ENCODE data around the gene PNKD. TPM values are rescaled to one million over a fixed set of nuclear protein-coding genes. Genes with fewer than 3 reads are reported as not detected.

Gene PNKD
- total and polyA plus RNA-seq, 2 of the 8 experiments (the other 6 are each of a cell fraction or from before 2014, with no cell fraction given) = 43.9 to 65.4 TPM

DNA sequence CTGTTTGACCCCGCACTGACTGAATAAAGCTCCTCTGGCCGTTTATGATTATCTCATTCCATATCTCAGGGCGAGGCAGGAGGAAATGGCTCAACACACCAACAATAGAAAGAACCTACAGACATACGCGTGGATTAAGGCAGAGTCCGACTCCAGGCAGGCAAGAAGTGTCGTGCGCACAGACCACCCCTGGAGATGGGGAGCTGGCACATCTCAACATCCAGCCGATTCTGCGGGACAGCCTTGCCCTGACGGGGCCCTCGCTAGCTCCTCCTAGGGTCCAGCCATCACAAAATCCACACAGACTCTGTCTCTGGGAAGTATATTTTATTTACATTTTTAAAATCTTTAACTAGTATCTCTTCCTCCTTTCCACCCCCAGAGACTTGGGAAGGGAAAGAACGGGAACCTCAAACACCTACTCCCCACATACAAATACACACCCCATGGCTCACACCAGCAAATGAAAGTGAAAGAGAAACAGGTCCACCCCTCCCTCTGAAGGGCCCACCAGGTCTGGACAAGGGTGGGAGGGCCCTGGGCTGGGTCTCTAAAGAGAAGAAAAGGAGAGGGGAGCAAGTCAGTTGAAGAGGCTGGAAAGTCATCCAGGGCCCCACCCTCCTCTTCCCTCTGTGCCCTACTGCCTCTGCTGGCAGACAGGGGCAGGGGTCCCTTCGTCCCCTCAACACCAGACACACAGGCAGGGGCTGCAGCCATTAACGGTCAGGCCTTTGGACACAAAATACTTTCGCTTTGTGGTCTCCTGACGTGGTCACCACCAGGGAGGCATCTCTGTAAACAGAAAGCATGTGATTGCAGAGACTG is 6.3 kb upstream of the PNKD start:
- Histone ChIP-seq H2AK5ac (ENCODE audit: low read depth, low read length) (no peak overlapping the region), H4K8ac (ENCODE audit: extremely low read depth, insufficient read depth, low read length) (no peak overlapping the region), H2BK5ac (ENCODE audit: low read depth, low read length) (no peak overlapping the region), H3K9me3 (ENCODE audit: insufficient read depth in 2 of 2, low read depth in 1 of 2, low read length in 1 of 2) (no peaks in the 10 kb centered on the region), H3K56ac (replicated peaks; ENCODE audit: insufficient read length, low read depth, low read length) (no peak overlapping the region), H3K4me1 (replicated peaks in 1 of 4; ENCODE audit: control insufficient read depth in 3 of 4, insufficient read depth in 4 of 4, low read length in 3 of 4) (peaks cover 3 to 23% (median 16%) of the 10 kb centered on the region in 4 experiments), H3K9ac (replicated peaks in 1 of 4; ENCODE audit: extremely low read depth in 1 of 4, low read depth in 3 of 4, low read length in 3 of 4) (no peak overlapping the region), H3K23ac (ENCODE audit: insufficient read length) (no peak overlapping the region), H3K27ac (ENCODE audit: low read depth, low read length) (no peak overlapping the region; the same call in 1 of the 2 replicates), H3K79me2 (ENCODE audit: control insufficient read depth in 1 of 2, insufficient read depth in 2 of 2, low read length in 2 of 2) (peaks cover 0 to 2% of the 10 kb centered on the region in 2 experiments; a peak in 2 of 4 replicates), H4K5ac (ENCODE audit: insufficient read length, low read depth, low read length) (no peak overlapping the region), H2BK20ac (ENCODE audit: low read length) (no peak overlapping the region), H3K36me3 (ENCODE audit: control insufficient read depth in 2 of 4, insufficient read depth in 4 of 4, low read length in 3 of 4) (peaks cover 15 to 40% (median 20%) of the 10 kb centered on the region in 4 experiments; a peak in 7 of 8 replicates), H4K20me1 (replicated peaks in 1 of 2; ENCODE audit: control insufficient read depth in 1 of 2, insufficient read depth in 2 of 2, low read length in 2 of 2) (peaks cover 0 to 14% of the 10 kb centered on the region in 2 experiments), H3K79me1 (ENCODE audit: low read depth, low read length) (peaks cover under 1% of the 10 kb centered on the region; the same call in 1 of the 2 replicates), H4K91ac (replicated peaks; ENCODE audit: insufficient read length, low read length) (no peak overlapping the region), H2BK15ac (ENCODE audit: low read length) (no peak overlapping the region), H3K4me3 (ENCODE audit: extremely low read depth in 1 of 4, insufficient read depth in 2 of 4, low read depth in 3 of 4, low read length in 4 of 4) (no peak overlapping the region), H3K4ac (replicated peaks; ENCODE audit: insufficient read length, low read depth, low read length) (no peak overlapping the region), H2BK120ac (replicated peaks; ENCODE audit: low read depth, low read length) (no peak overlapping the region), H3K23me2 (ENCODE audit: low read depth, low read length) (peaks cover under 1% of the 10 kb centered on the region), H3K14ac (ENCODE audit: insufficient read length) (no peak overlapping the region), H3K18ac (ENCODE audit: extremely low read depth, low read length) (no peak overlapping the region), H3K27me3 (replicated peaks in 1 of 4; ENCODE audit: control insufficient read depth in 3 of 4, extremely low read depth in 1 of 4, insufficient read depth in 3 of 4, low read length in 3 of 4) (no peaks in the 10 kb centered on the region), H3K4me2 (ENCODE audit: insufficient read depth in 1 of 2, low read depth in 2 of 2, low read length in 2 of 2) (no peak overlapping the region), H2AFZ (ENCODE audit: low read length) (no peak overlapping the region), H2BK12ac (ENCODE audit: low read depth, low read length) (no peak overlapping the region)
- ChIA-PET CTCF (ENCODE audit: partially characterized antibody) (interaction anchor here (0.9 to 9.0 kb wide), 7 partner anchors 10 to 121 kb away, joined by 3 to 81 read pairs (median 4); partner anchors contain the start of genes AAMP and PNKD), POLR2A (ENCODE audit: partially characterized antibody) (interaction anchor here (0.7 to 1.1 kb wide), 3 partner anchors 8 to 60 kb away, joined by 3 to 5 read pairs (median 3); no protein-coding TSS in a partner anchor)
- FAIRE-seq (no peak), DNase-seq (ENCODE audit: low read depth in 1 of 2, low spot score in 2 of 2) (no peak)
- 88% methylated on average over 16 of the region's 17 CpGs; no CpG with 5 or more reads in 1 of the 2 experiments for WGBS, 2 experiments (ENCODE audit: extremely low coverage in 1 of 2, insufficient coverage in 1 of 2, insufficient read length in 1 of 2, insufficient replicate concordance in 2 of 2, low coverage in 1 of 2, low lambda C conversion rate in 2 of 2, missing lambda C conversion rate in 1 of 2)
- TF ChIP-seq HDAC2 (IDR thresholded peaks at IDR 0.05; ENCODE audit: borderline replicate concordance in 1 of 2, low read depth in 2 of 2, low read length in 2 of 2) = no peak
- no peak for TF ChIP-seq POU5F1 (IDR thresholded peaks at IDR 0.05; ENCODE audit: low read depth, low read length)
- no peak for TF ChIP-seq CTBP2 (IDR thresholded peaks at IDR 0.05; ENCODE audit: borderline replicate concordance, insufficient read depth, insufficient read length, low read length)
- TF ChIP-seq, protein P1, sequence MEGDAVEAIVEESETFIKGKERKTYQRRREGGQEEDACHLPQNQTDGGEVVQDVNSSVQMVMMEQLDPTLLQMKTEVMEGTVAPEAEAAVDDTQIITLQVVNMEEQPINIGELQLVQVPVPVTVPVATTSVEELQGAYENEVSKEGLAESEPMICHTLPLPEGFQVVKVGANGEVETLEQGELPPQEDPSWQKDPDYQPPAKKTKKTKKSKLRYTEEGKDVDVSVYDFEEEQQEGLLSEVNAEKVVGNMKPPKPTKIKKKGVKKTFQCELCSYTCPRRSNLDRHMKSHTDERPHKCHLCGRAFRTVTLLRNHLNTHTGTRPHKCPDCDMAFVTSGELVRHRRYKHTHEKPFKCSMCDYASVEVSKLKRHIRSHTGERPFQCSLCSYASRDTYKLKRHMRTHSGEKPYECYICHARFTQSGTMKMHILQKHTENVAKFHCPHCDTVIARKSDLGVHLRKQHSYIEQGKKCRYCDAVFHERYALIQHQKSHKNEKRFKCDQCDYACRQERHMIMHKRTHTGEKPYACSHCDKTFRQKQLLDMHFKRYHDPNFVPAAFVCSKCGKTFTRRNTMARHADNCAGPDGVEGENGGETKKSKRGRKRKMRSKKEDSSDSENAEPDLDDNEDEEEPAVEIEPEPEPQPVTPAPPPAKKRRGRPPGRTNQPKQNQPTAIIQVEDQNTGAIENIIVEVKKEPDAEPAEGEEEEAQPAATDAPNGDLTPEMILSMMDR (IDR thresholded peaks at IDR 0.05; ENCODE audit: control extremely low read depth in 1 of 3, insufficient read depth in 1 of 3, low read depth in 1 of 3, low read length in 3 of 3) = peak in 2 of 3 experiments; percentile 15 to 20; a peak in 2 of 4 replicates
